Stomach (tissue), 9 donors: ENCODE data around the gene ISL2. TPM values are rescaled to one million over a fixed set of nuclear protein-coding genes. Genes with fewer than 3 reads are reported as not detected.
"Not testable (repeated sequence)": the region's sequence is repeated elsewhere in the genome, so short reads cannot be mapped to it uniquely, and the experiment has no call there.

Experiments
- DNase-seq, 2 donors: peaks; one replicate each; pipeline versions ENCODE4 v3.0.0 to v3.0.0-alpha.2; 2013 to 2019
- H3K27ac ChIP-seq, 5 donors: fragments of 200-600 bp in 4 of 5; sonication (generic) in 4 of 5; one replicate each; pipeline ENCODE4 v1.5.1; 2013 to 2019; ENCODE audit warnings: mild to moderate bottlenecking in 1 of 5, moderate library complexity in 1 of 5
- H3K27me3 ChIP-seq, 3 donors: fragments of 200-600 bp; sonication (generic); one replicate each; pipeline ENCODE4 v1.5.1; 2017 to 2019; ENCODE audit warnings: mixed run types in 1 of 3
- H3K36me3 ChIP-seq, 4 donors: fragments of 200-600 bp; sonication (generic); 1 replicate in 3 of 4; 2 replicates in 1 of 4; pipeline ENCODE4 v1.5.1; 2016 to 2019
- H3K4me1 ChIP-seq, 4 donors: fragments of 200-600 bp; sonication (generic); one replicate each; pipeline ENCODE4 v1.5.1; 2016 to 2019
- H3K4me3 ChIP-seq, 4 donors: fragments of 200-600 bp; sonication (generic) in 3 of 4; one replicate each; pipeline ENCODE4 v1.5.1; 2016 to 2019; ENCODE audit warnings: mild to moderate bottlenecking in 1 of 4
- H3K9me3 ChIP-seq, 4 donors: fragments of 200-600 bp; sonication (generic); one replicate each; pipeline ENCODE4 v1.5.1; 2016 to 2019
- EP300 ChIP-seq: sonication (generic); formaldehyde crosslinking; IDR thresholded peaks from one replicate; pipeline ENCODE4 v1.6.1; 2017; ENCODE audit warnings: antibody characterized with exemption
- POLR2A ChIP-seq, 4 donors: fragments of 450-650 bp; IDR thresholded peaks; one replicate each; pipeline ENCODE4 v1.6.1; 2016; ENCODE audit warnings: antibody characterized with exemption in 4 of 4, control low read depth in 2 of 4, mild to moderate bottlenecking in 1 of 4, moderate library complexity in 1 of 4
- POLR2AphosphoS5 ChIP-seq, 3 donors: sonication (generic); formaldehyde crosslinking; IDR thresholded peaks; one replicate each; pipeline ENCODE4 v1.6.1; 2016; ENCODE audit warnings: antibody characterized with exemption in 3 of 3
- WGBS, 5 donors: extraction: QIAGEN DNeasy Blood & Tissue Kit in 3 of 5; methylation state at CpG; one replicate each; pipeline versions ENCODE4 v1.1.5 to v1.1.7; 2013 to 2018; 5-methylcytosine and 5-hydroxymethylcytosine counted together
- intact Hi-C: fragments of 100-400 bp; cut with DNase I; formaldehyde crosslinking; loops from one replicate; pipeline ENCODE4 v1.15.1; 2023; ENCODE audit warnings: low total_unique reads
- polyA plus RNA-seq, 3 donors: library from polyadenylated mRNA; stranded (reverse); fragments of 200-250 nt; gene quantifications; one replicate each; pipeline ENCODE4 v1.2.3, GENCODE V29; 2013
- total RNA-seq, 5 donors: library from RNA; depleted of rRNA; stranded (reverse); fragments of >200 nt; gene quantifications; one replicate each; pipeline versions ENCODE4 v1.1.0 to v1.2.3, GENCODE V29; 2014 to 2016
- TF ChIP-seq, protein P1 (sequence below), 7 experiments: fragments of 450-650 bp in 4 of 7; fragments of 200-600 bp in 3 of 7; sonication (generic) in 3 of 7; IDR thresholded peaks; one replicate each; pipeline ENCODE4 v1.5.1; 2016 to 2019; ENCODE audit warnings: antibody characterized with exemption in 7 of 7, control low read depth in 2 of 7, mild to moderate bottlenecking in 1 of 7
- donor health status: healthy with polysubstance abuse.
- donor health status: Bipolar disorder and iron deficiency.
- donor health status: healthy.

Gene ISL2
- total and polyA plus RNA-seq, 8 donors, result 0.58 to 4.0 (median 2.2) TPM; not detected in 2

DNA sequence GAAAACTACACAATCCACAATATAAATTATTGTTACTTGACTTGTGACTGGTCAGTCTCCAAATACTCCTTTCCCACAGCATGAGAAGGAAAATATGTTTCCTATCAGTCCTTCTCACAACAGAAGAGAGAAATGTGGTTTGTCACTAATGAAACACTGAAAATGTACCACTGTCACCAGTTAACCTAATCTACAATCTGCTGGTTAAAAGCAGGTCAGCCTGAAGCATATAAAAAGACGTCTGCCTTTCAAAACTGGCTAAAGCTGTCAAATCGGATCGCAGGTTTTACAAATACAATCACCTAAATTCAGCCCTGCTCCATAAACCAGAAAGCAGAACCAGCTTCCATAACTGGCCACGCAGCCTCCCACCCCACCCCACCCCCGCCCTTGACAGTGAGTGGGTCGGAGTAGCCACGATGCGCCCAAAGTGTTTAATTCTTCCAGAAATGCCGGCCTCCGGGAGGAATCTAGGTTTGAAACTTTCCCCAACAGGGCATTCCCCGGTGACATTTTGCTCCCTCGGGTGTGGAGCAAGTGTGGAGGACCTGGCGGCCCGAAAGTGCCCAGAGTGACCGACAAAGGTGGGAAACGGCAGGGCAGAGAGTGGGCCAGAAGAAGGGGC is 26.0 kb upstream of the ISL2 start:
- Histone ChIP-seq H3K9me3 (no peaks in the 10 kb centered on the region), H3K36me3 (no peaks in the 10 kb centered on the region), H3K4me3 (peak overlapping the region; percentile 66 to 68 (median 67)), H3K27ac (peak overlapping the region; percentile 84 to 89 (median 88)), H3K27me3 (no peaks in the 10 kb centered on the region), H3K4me1 (peaks cover 15 to 59% (median 30%) of the 10 kb centered on the region in 4 donors)
- DNase-seq, result no peak
- TF ChIP-seq POLR2AphosphoS5 (IDR thresholded peaks at IDR 0.05), result no peak
- WGBS, 5 donors, result 0 to 2% (median 0%) methylated on average over 16 of the region's 16 CpGs
- intact Hi-C loops, result no loop called here

DNA sequence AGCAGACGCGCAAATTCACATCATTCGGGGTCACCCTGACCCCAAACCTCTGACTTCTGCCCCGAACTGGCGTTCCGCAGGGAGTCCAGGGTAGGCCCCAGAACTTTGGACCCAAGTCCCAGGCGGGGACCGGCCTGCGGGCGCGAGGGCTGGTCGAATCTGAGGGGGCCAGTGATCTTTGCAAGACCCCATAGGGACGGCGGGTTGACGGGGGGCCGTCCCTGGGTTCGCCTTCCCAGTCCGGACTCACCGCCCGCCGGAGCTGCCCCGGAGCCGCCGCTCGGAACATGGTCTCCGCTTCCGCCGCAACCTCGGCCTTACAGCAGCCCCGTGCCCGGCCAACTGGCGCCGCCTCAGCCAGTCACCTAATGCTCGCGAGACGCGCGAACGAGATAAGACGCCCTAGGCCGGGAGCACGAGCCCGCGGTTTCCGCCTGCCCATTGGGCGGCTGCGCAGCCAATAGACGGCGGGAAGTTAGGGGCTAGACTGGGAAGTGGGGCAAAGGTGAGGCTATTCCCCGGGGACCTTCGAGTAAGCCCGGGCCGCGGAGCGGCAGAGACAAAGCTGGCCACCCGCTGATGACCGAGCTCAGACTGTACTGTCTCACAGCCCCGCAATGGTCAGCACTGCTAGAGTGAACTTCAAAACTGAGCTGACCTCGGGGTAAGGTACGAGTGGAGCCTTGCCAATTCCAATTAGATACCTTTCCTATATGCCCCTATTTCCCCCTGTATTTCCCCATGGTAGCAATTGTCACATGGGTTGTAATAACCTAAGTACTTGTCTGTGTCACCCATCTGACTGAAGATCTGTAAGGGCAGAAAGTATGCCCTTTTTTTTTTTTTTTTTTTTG is 25.2 kb upstream of the ISL2 start, which contains the start of gene ETFA:
Gene ETFA, minus strand, starts transcription at position 370 of the 854 bp plus-strand sequence. Its CDS starts 81 bp downstream, at position 289.
- intact Hi-C loops, result no loop called here
- H3K4me1 ChIP-seq, result peaks cover 14 to 54% (median 28%) of the 10 kb centered on the region in 4 donors
- no peaks in the 10 kb centered on the region for H3K9me3 ChIP-seq
- H3K36me3 ChIP-seq, result no peaks in the 10 kb centered on the region
- peak; percentile 98 for DNase-seq
- H3K27ac ChIP-seq, result peak within 1 kb of the TSS; percentile 84 to 89 (median 88)
- TF ChIP-seq, protein P1, sequence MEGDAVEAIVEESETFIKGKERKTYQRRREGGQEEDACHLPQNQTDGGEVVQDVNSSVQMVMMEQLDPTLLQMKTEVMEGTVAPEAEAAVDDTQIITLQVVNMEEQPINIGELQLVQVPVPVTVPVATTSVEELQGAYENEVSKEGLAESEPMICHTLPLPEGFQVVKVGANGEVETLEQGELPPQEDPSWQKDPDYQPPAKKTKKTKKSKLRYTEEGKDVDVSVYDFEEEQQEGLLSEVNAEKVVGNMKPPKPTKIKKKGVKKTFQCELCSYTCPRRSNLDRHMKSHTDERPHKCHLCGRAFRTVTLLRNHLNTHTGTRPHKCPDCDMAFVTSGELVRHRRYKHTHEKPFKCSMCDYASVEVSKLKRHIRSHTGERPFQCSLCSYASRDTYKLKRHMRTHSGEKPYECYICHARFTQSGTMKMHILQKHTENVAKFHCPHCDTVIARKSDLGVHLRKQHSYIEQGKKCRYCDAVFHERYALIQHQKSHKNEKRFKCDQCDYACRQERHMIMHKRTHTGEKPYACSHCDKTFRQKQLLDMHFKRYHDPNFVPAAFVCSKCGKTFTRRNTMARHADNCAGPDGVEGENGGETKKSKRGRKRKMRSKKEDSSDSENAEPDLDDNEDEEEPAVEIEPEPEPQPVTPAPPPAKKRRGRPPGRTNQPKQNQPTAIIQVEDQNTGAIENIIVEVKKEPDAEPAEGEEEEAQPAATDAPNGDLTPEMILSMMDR (IDR thresholded peaks at IDR 0.05), result no peak
- TF ChIP-seq EP300, result no peak
- peak; percentile 89 to 98 (median 97) for TF ChIP-seq POLR2AphosphoS5 (IDR thresholded peaks at IDR 0.05)
- peak in 2 of 4 donors; percentile 50 to 63 for TF ChIP-seq POLR2A (IDR thresholded peaks at IDR 0.05)
- peak within 1 kb of the TSS; percentile 66 to 68 (median 67) for H3K4me3 ChIP-seq
- 0 to 1% (median 1%) methylated on average over 19 to 60 of the region's 60 CpGs for WGBS, 5 donors
- no peaks in the 10 kb centered on the region for H3K27me3 ChIP-seq

DNA sequence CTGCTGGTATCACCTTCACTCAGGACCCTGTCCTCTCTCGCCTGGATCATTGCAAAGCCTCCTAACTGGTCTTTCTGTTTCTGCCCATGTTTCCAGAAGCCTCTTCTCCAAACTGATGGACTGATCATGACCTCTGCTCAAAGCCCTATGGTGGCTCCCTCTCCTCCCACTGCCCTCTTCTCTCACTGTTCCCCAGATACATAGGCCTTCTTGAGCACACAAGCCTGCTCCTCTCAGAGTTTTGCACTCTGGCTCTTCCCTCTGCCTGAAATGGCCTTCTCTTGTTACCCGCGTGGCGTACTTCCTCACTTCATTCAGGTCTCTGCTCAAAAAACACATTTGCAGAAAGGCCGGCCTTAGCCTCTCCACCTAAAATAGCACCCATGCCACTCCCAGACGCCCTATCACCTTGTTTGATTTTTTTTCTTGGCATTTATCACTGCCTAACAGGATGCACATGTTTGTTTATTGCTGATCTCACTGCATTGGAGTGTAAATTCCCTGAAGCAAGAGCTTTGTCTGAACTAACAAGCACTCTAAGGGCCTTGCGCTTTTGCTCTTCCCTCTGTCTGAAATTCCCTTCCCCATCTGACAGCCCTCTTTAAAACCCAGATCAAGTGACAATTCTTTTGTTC is 23.9 kb upstream of the ISL2 start:
- Histone ChIP-seq H3K27me3 (no peaks in the 10 kb centered on the region), H3K4me1 (peaks cover 14 to 45% (median 27%) of the 10 kb centered on the region in 4 donors), H3K4me3 (no peak overlapping the region), H3K9me3 (no peaks in the 10 kb centered on the region), H3K36me3 (no peaks in the 10 kb centered on the region), H3K27ac (peak overlapping the region in 3 of 5 donors; percentile 7 to 63 (median 26))
- DNase-seq, result peak in 1 of 2 donors; percentile 41
- TF ChIP-seq POLR2AphosphoS5 (IDR thresholded peaks at IDR 0.05), result no peak
- no peak for TF ChIP-seq EP300
- TF ChIP-seq POLR2A (IDR thresholded peaks at IDR 0.05), result no peak
- TF ChIP-seq, protein P1 (IDR thresholded peaks at IDR 0.05), result no peak
- 56 to 81% (median 68%) methylated on average over 7 of the region's 7 CpGs for WGBS, 5 donors
- intact Hi-C loops, result no loop called here

DNA sequence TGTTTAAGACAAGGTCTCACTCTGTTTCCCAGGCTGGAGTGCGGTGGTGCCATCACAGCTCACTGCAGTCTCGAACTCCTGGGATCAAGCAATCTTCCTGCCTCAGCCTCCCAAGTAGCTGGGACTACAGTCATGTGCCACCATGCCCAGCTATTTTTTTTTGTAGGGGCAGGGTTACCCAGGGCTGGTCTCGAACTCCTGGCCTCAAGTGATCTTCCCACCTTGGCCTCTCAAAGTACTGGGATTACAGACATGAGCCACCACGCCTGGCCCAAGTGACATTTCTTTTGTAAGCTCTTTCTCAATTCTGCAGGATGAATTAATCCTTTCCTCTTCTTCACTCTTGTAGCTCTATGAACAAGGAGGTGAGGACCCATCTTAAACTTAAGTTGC is 23.4 kb upstream of the ISL2 start:
- H3K36me3 ChIP-seq, DNase-seq, H3K4me3 ChIP-seq, H3K9me3 ChIP-seq, intact Hi-C loops, H3K27me3 ChIP-seq: not testable (repeated sequence)
- H3K27ac ChIP-seq, result peak overlapping the region in 1 of 5 donors; percentile 63
- peaks cover 14 to 40% (median 25%) of the 10 kb centered on the region in 4 donors for H3K4me1 ChIP-seq
- WGBS, 5 donors, result 86 to 96% (median 89%) methylated on average over 4 of the region's 4 CpGs

DNA sequence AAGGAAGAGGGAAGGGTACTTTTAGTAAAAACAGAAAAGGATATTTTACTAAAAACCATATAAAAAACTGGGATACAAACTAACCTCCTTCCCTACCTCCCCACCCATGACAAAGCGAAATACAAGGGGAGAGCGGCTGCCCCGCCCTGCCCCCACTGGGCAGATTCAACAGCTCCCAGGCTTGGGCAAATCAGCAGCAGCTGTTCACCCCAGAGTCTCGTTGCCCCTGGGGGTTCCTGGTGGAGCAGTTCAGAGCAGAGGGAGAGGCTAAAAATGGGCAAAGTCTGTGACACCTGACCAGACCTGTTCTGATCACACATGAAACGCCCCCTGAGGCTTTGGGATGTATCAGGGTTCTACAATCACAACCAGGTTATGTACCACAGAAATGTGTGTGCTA is 22.8 kb upstream of the ISL2 start:
- Histone ChIP-seq H3K27ac (no peak overlapping the region), H3K9me3 (no peaks in the 10 kb centered on the region), H3K4me3 (no peak overlapping the region), H3K36me3 (no peaks in the 10 kb centered on the region), H3K27me3 (peaks cover 0 to under 1% (median 0%) of the 10 kb centered on the region in 3 donors), H3K4me1 (peaks cover 14 to 34% (median 22%) of the 10 kb centered on the region in 4 donors)
- 63 to 81% (median 73%) methylated on average over 5 of the region's 5 CpGs for WGBS, 5 donors
- intact Hi-C loops, result no loop called here
- no peak for DNase-seq
- TF ChIP-seq POLR2AphosphoS5 (IDR thresholded peaks at IDR 0.05) (no peak), EP300 (no peak), POLR2A (IDR thresholded peaks at IDR 0.05) (no peak)
- TF ChIP-seq, protein P1 (IDR thresholded peaks at IDR 0.05), result no peak
